HEK293T (cell line): ENCODE measurements around the gene MAPT.

Experiments used
- CTCF ChIA-PET: fragments of 350-600 bp; formaldehyde crosslinking; extraction: SDS; loops from one replicate; lab custom pipeline; 2021; ENCODE audit warnings: antibody characterized with exemption, inconsistent platforms; lab: Yijun Ruan, JAX
- POLR2A ChIA-PET: fragments of 350-600 bp; formaldehyde crosslinking; extraction: SDS; loops from one replicate; lab custom pipeline; 2020; ENCODE audit warnings: antibody characterized with exemption, inconsistent platforms; lab: Yijun Ruan, JAX
- DNase-seq: peaks from one replicate; pipeline ENCODE4 v3.0.0; 2012; ENCODE audit warnings: mixed read lengths; ENCODE audit errors: extremely low spot score
- ARNT ChIP-seq: fragments of 450-650 bp; IDR thresholded peaks from 2 replicates; pipeline ENCODE4 v1.6.1; 2017; ENCODE audit warnings: mild to moderate bottlenecking
- BHLHE40 ChIP-seq: fragments of 450-650 bp; IDR thresholded peaks from 2 replicates; pipeline ENCODE4 v1.6.1; 2016; ENCODE audit warnings: mild to moderate bottlenecking, moderate library complexity, borderline replicate concordance
- CTBP1 ChIP-seq: fragments of 450-650 bp; IDR thresholded peaks from 2 replicates; pipeline ENCODE4 v1.6.1; 2016; ENCODE audit warnings: borderline replicate concordance
- ELF4 ChIP-seq: fragments of 450-650 bp; IDR thresholded peaks from 2 replicates; pipeline ENCODE4 v1.6.1; 2017; ENCODE audit warnings: antibody characterized with exemption
- FOXA1 ChIP-seq: fragments of 450-650 bp; IDR thresholded peaks from 2 replicates; pipeline ENCODE4 v1.6.1; 2016; ENCODE audit warnings: mild to moderate bottlenecking
- FOXK2 ChIP-seq: fragments of 450-650 bp; IDR thresholded peaks from 2 replicates; pipeline ENCODE4 v1.6.1; 2016; ENCODE audit warnings: mild to moderate bottlenecking
- FOXM1 ChIP-seq: fragments of 450-650 bp; IDR thresholded peaks from 2 replicates; pipeline ENCODE4 v1.6.1; 2017; ENCODE audit warnings: mild to moderate bottlenecking, borderline replicate concordance
- HDGF ChIP-seq: fragments of 450-650 bp; IDR thresholded peaks from 2 replicates; pipeline ENCODE4 v1.6.1; 2017; ENCODE audit warnings: antibody characterized with exemption, borderline replicate concordance
- L3MBTL2 ChIP-seq: fragments of 450-650 bp; conservative IDR thresholded peaks from 2 replicates; pipeline ENCODE4 v1.6.1; 2016; ENCODE audit warnings: mild to moderate bottlenecking
- LEF1 ChIP-seq: fragments of 450-650 bp; IDR thresholded peaks from 2 replicates; pipeline ENCODE4 v1.6.1; 2017; ENCODE audit warnings: mild to moderate bottlenecking, borderline replicate concordance
- NFRKB ChIP-seq: fragments of 450-650 bp; IDR thresholded peaks from 2 replicates; pipeline ENCODE4 v1.6.1; 2016; ENCODE audit warnings: mild to moderate bottlenecking, moderate library complexity
- PKNOX1 ChIP-seq: fragments of 450-650 bp; IDR thresholded peaks from 2 replicates; pipeline ENCODE4 v1.6.1; 2016
- SP1 ChIP-seq: fragments of 450-650 bp; IDR thresholded peaks from 2 replicates; pipeline ENCODE4 v1.6.1; 2017
- SUZ12 ChIP-seq: fragments of 450-650 bp; IDR thresholded peaks from 2 replicates; pipeline ENCODE4 v1.6.1; 2016; ENCODE audit warnings: mild to moderate bottlenecking
- TARDBP ChIP-seq: fragments of 450-650 bp; IDR thresholded peaks from 2 replicates; pipeline ENCODE4 v1.6.1; 2016
- ZNF384 ChIP-seq: fragments of 450-650 bp; IDR thresholded peaks from 2 replicates; pipeline ENCODE4 v1.6.1; 2016

MAPT gene

GRCh38 chr17:46039592-46040186, 145.3 kb downstream of the MAPT start:
- POLR2A ChIA-PET: no interaction called here
- CTCF ChIA-PET: interaction anchor here (1.4 kb wide), 1 partner anchor 153 kb away, joined by 3 read pairs; the partner anchor contains the start of gene KANSL1
- no peak for DNase-seq
- no peak for TF ChIP-seq TARDBP
- no peak for TF ChIP-seq CTBP1
- no peak for TF ChIP-seq PKNOX1
- TF ChIP-seq BHLHE40: no peak
- TF ChIP-seq FOXA1: no peak
- no peak for TF ChIP-seq HDGF
- no peak for TF ChIP-seq LEF1
- no peak for TF ChIP-seq FOXK2
- no peak for TF ChIP-seq SUZ12
- no peak for TF ChIP-seq ELF4
- no peak for TF ChIP-seq ARNT
- TF ChIP-seq SP1: no peak
- TF ChIP-seq ZNF384: no peak
- TF ChIP-seq NFRKB: no peak
- no peak for TF ChIP-seq L3MBTL2
- TF ChIP-seq FOXM1: no peak

GRCh38 chr17:46042246-46042645, 147.9 kb downstream of the MAPT start:
- TF ChIP-seq TARDBP: no peak
- no peak for TF ChIP-seq NFRKB
- TF ChIP-seq L3MBTL2: no peak
- POLR2A ChIA-PET: no interaction called here
- CTCF ChIA-PET: no interaction called here
- DNase-seq: no peak

GRCh38 chr17:46042925-46043324, 148.6 kb downstream of the MAPT start:
- POLR2A ChIA-PET: no interaction called here
- CTCF ChIA-PET: interaction anchor here (0.6 to 0.9 kb wide), 2 partner anchors 16 to 170 kb away, joined by 3 to 7 read pairs; no protein-coding TSS in a partner anchor
- TF ChIP-seq FOXA1 (no peak), FOXK2 (no peak), TARDBP (no peak), LEF1 (no peak), FOXM1 (no peak), ARNT (no peak), CTBP1 (no peak), HDGF (no peak), ELF4 (no peak), L3MBTL2 (no peak), NFRKB (no peak), ZNF384 (no peak), PKNOX1 (no peak), BHLHE40 (no peak), SUZ12 (no peak), SP1 (no peak)
- DNase-seq: no peak

- POLR2A ChIA-PET: interaction anchor here (2.6 kb wide), 1 partner anchor 149 kb away, joined by 8 read pairs; the partner anchor contains the start of gene KANSL1
- no peak for TF ChIP-seq SUZ12
- no peak for TF ChIP-seq PKNOX1
- no peak for TF ChIP-seq FOXK2
Measured at GRCh38 chr17:46043606-46044005, 149.3 kb downstream of the MAPT start.

GRCh38 chr17:46044286-46044928, 150.1 kb downstream of the MAPT start:
- POLR2A ChIA-PET: interaction anchor here (0.9 to 2.6 kb wide), 2 partner anchors 148 to 167 kb away, joined by 3 to 8 read pairs; partner anchors contain the start of gene KANSL1
- peak; percentile 72 for DNase-seq
- CTCF ChIA-PET: interaction anchor here (0.7 to 2.3 kb wide), 11 partner anchors 8 to 169 kb away, joined by 3 to 13 read pairs (median 4); partner anchors contain the start of gene KANSL1
- TF ChIP-seq NFRKB (no peak), ELF4 (no peak), LEF1 (no peak), L3MBTL2 (no peak), SUZ12 (no peak), FOXA1 (no peak), ARNT (no peak), TARDBP (no peak), FOXM1 (no peak), PKNOX1 (no peak), BHLHE40 (no peak), SP1 (no peak), CTBP1 (no peak), ZNF384 (no peak), FOXK2 (no peak)

More at GRCh38 chr17:46043606-46044005, 149.3 kb downstream of the MAPT start:
- DNase-seq: no peak
- CTCF ChIA-PET: interaction anchor here (0.6 to 1.6 kb wide), 8 partner anchors 8 to 169 kb away, joined by 3 to 13 read pairs (median 4); no protein-coding TSS in a partner anchor
